SH-SY5Y (cell line): Measurements from ENCODE around the gene NEK7.

Source experiments
- GATA2 ChIP-seq: IDR thresholded peaks from 2 replicates; pipeline ENCODE4 v1.6.1; 2011; ENCODE audit warnings: mild to moderate bottlenecking, low read depth, low read length
- GATA3 ChIP-seq: IDR thresholded peaks from 2 replicates; pipeline ENCODE4 v1.6.1; 2011; ENCODE audit warnings: low read depth, mild to moderate bottlenecking, low read length, moderate library complexity

GRCh38 chr1:198183605-198184004 lies 26.8 kb downstream of the NEK7 start:
- TF ChIP-seq GATA2 (no peak), GATA3 (no peak)
